ENCODE data around the gene ENKD1.

ENKD1 gene

DNA sequence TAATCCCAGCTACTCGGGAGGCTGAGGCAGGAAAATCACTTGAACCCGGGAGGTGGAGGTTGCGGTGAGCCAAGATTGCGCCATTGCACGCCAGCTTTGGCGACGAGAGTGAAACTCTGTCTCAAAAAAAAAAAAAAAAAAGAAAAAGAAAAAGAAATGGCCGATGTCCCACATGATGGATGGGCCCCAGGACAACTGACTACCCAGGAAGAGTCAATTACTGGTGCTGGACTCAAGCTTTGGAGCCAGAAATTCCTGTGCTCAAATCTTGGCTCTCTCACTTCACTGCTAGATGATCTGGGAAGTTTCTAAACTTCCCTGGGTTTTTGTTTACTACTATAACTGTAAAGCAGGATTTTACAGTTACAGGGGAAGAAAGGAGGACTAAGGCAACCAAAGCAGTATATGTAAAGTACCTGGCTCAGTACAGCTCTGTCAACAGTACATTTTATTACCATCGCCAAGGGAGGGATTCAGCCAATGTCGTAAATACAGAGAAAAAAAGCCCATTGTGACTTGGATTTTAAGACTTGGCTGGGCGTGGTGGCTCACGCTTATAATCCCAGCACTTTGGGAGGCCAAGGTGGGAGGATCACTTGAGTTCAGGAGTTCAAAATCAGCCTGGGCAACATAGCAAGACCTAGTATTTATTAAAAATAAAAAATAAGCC, 11.9 kb upstream of the ENKD1 start:
- no peak for DNase-seq

- no peak for DNase-seq
These were observed 11.2 kb upstream of the ENKD1 start for GRCh38 chr16:67677712-67678111.

- no peak for DNase-seq
These were observed 10.4 kb upstream of the ENKD1 start for GRCh38 chr16:67676939-67677338.

DNA sequence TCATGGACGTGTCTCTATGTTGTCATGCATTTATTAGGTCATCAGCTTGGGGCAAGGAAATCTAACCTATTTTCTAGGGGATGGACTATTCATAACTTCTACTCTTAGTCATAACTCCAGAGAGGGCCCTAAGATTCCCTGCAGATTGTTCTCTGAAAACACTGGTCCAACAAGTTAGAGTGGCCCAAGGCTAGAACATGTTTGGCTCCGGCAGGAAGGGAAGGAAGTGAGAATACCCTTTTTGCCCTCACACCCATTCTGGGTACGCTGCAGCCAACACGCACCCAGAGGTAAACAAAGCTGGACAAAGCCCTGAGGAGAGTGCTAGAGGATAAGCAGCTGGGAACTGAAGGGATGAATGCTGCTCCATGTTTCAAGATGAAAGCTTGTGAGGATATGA, 10.0 kb upstream of the ENKD1 start:
- no peak for DNase-seq

DNA sequence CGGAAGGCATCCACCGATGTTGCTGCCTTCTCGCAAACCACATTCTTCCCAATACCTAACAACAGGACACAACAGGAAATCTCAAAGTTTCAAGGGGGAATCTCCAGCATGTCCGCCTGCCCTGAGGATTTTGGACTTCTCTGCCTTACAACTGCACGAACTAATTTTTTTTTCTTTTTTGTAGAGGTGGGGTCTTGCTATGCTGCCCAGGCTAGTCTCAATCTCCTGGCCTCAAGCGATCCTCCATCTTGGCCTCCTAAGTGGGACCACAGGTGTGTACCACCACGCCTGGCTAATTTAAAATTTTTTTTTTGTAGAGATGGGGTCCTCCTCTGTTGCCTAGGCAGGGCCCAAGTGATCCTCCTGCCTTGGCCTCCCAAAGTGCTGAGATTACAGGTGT, 9.4 kb upstream of the ENKD1 start:
- no peak for DNase-seq

- DNase-seq, result no peak
These were observed 9.0 kb upstream of the ENKD1 start for GRCh38 chr16:67675579-67675935.

DNA sequence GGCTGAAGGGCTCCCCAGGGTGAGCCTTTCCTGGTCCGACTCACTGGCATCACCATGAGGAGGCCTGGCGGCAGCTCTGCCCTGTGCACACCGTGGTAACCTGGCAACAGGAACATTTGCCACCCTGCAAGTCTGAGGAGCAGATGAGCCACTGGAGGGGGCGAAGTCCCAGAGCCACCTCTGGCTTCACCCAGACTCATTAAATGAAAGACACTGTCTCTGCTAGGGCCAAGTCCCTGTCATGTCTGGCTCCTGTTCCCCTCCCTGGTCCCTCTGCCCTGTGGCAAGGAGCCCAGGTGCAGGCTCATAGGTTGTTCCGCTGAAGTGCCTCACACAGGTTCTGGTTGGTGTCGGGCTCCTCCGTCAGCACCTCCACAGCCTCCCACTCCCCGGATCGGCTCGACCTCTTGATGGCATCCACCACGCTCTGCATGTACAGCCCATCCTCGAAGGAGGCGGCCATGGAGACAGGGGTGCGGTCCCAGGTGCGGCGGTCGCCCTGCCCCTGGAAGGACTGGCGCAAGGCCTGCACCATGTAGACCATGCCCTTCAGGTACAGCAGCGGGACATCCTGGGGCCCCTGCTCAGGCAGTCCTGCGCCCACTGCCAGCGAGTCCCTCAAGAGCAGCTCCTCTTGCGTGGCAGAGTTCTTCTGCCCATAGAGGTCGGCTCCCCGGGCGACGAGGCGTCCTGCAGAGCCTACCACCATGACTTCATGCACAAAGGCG, 8.5 kb upstream of the ENKD1 start:
- no peak for DNase-seq

DNA sequence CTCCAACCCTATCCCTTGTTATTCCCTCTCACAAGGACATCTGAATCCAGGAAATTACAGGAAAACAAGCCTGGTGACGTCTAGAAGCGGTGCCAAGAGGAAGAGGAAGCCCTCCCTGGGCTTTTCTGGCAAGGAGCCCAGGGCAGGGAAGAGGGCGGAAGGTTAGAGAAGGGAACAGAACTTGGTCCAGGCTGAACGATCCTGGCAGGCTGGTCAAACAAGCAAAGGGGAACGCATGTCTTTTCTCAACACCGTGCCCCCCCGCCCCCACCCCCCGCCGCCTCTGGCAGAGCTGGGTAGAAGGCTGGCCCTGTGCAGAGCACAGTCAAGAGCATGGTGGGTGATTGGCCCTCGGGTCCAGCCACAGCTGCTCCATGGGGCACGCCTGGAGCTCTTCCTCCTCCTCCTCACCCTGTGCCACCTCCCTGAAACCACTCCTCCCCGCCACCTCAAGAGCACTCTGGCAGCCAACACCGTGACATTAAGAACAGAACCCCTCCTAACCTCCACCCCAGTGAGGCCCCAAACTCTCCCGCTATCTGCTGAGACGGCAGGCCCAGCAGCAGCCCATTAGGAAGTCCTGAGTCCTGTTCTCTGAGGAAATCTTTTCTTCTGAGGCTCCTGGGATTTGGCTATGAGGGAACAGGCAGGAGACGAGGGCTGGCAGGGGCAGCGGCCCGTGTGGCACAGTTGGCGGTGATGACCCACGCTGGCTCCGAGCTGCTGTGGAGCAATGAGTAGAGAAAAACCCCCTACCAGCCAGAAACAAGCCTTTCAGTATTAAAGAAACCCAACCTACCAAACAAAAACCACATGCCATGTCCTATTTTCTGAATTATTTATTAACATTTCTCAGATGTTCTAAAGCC, 7.4 kb upstream of the ENKD1 start:
- no peak for DNase-seq

GRCh38 chr16:67672739-67673662, 6.5 kb upstream of the ENKD1 start:
- DNase-seq, result peak in 1 of 2 experiments; percentile 8

DNA sequence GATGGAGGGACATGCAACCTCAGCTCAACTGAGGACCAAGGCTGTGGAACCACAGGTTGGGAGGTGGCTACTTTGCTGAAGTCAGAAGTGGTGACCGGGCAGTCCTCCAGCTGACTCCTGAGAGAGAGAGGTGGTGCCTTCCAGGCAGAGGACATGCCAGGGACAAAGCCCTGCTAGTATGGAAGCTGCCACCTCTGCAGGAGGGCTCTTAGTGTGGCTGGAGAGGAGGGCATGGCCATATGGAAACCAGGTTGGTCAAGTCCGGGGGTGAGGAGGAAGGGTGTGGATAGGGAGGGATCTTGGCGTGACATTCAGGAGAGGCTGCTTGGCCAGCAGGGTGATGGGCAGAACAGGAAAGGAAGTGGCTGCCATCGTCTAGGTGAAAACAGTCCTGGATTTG, 5.8 kb upstream of the ENKD1 start:
- no peak for DNase-seq

GRCh38 chr16:67669499-67670101, 3.0 kb upstream of the ENKD1 start:
- no peak for DNase-seq

DNA sequence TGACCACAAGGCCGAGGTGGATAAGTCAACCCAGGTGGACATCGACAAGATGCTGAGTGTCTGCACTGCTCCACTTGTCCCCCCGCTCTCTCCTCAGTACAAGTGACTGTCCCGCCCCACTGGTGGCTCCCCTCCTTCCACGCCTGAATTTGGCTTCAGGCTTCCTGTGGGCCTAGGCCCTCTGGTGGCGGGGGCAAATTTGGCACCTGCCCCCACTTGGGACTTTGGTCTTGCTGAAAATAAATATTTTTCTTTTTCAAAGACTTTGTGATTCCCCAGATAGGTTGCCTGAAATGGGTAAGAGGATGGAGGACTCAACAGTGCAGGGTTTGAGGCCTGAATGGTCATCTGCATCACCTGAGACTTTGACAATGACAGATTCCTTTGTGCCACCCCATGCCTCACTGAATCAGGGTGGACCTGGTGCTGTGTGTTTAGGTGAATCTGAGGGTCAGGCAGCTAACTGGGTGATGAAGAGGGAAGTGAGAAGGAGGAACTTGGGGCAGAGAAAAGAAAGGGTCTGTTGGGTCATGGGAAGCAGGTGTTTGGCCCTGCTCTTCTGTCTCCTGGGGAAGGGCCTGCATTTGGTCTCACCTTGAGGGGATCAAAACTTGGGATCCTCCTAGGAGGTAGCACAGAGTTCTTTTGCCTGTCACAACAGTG, 2.1 kb upstream of the ENKD1 start:
- no peak for DNase-seq

DNA sequence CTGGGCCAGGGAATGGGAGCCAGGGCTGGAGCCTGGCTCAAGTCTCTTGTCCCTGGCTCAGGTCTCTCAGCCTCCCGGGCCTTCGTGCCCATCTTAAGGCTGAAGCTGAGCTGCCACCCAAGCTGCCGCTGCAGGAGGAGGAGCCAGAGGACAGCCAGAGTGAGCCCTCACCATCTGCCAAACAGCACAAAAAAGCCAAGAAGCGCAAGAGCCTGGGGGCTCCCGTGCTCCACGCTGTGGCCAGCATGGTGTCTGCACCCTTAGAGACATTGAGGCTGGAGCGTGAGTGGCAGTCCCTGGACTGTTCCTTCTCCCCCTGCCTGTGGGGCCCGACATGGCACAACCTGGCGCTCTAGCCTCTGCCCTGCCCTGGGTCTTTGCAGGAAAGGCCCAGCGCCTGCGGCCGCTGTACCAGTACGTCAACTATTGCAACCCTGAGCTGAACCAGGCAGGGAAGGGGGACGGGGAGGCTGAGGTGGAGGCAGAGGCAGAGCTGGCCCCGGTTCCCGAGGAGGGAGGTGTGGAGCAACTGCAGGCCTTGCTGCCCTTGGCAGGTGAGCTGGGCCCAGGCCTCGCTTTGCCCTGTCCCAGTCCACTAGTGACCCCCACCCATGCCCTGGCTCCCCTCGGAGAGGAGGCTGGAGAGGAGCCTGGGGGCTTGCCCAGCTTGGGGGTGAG, 1.4 kb upstream of the ENKD1 start:
- DNase-seq, result peak; percentile 15 to 32

DNA sequence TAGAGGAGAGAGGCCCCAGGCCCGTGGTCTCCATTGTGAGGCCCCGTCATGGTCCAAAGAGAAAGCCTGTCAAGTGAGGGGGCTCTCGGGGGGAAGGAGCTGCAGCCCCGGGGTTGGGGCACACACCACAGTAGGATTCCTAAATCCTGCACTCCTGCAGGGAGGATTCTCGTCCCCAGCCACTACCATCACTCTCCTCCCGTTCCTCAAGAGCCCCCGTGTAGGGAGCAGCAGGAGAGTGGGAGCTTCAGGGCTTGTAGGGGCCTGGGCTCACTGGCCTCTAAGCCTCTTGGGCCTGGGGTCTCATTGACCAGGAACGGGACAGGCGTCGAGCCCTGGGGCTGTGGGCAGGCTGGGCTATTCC, 885 bp upstream of the ENKD1 start:
- no peak for DNase-seq

DNA sequence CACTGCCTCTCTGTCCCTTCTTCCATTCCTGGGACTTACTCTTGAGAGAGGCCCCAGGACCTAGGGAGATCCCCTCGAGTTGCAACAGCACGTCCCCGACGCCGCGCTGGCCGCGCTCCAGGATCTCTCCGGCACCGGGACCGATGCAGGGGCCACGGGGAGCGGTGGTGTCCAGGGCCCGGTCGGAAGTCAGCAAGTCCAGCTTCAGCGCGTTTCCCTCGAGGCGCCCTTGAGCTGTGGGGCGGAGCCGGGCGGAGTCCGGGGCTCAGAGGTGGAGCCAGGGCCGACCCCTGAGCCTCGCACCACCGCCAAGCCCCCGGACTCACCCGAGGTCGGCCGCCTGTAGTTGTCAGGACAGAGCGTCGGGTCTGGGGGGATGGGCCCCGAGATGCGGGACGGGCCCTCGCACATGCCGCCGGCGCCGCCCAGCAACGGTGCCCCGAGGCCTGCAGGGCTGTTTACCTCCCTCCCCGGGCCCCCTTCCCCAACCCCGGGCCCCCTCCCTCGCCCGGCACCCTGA, 458 bp downstream of the ENKD1 start:
- no peak for DNase-seq

DNA sequence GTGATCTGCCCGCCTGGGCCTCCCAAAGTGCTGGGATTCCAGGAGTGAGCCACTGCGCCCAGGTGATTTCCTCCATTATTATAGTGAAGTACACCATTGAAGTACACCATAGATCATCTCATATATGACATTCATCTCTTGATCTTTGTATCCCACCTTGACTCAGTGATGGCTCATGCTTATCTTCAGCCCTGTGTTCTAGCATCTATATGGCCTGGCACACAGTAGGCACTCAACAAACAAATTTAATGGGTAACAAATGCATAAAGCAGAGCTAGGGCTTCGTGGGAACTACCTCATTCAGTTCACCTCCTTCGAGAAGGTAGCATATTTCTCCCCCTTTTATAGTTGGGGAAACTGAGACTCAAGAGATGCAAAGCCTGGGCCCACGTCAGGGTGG, 952 bp downstream of the ENKD1 start:
- DNase-seq, result no peak

GRCh38 chr16:67664871-67665270, 1.7 kb downstream of the ENKD1 start:
- DNase-seq, result no peak

GRCh38 chr16:67664258-67664657, 2.3 kb downstream of the ENKD1 start:
- DNase-seq, result no peak

DNA sequence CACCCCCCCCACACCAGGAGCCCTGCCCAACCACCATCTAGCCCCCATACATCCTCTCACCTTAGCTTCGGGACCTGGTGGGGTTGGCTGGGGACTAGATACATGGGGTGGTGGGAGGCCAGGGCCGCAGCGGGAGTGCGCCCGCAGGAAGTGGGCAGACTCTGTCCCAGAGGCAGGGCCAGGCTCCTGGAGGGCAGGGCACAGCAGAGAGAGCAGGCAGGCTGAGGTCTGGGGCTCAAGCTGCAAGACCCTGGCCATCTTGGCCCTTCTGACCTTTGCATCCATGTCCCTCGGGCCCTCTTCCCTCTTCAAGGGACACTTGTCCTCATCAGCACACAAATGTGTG, 2.7 kb downstream of the ENKD1 start:
- no peak for DNase-seq

DNA sequence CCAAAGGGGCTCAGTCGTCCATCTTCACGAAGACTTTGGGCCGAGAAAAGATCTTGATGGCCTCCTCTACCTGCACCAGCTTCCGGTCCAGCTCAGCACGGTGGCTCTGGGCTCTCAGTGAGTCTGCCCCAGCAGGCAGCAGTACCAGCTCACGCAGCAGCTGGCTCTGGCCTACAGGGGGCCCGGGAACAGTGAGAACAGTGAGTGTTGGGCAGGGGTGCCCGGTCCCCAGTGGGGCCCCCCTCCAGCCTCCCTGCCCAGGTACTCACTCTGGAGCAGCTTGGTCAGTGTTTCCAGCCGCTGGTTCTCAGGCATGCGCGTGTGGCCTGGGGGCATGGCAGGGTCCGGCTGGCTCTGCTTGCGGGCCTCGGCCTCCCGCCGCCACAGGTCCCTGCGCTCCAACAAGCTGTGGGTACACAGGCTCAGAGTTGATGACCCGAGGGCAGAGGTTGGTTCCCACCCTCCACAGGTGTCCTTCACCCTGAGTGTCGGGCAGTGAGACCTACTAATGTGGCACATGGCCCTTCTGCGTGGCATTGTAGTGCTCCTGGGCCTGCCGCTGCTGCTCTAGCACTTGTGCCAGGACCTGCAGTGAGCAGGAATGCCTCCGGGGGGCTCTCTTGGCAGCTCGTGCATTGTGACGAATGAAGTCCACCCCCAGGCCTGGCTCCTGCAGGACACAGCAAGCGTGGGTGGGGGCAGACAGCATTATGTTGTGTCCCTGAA, 3.2 kb downstream of the ENKD1 start:
- no peak for DNase-seq

DNA sequence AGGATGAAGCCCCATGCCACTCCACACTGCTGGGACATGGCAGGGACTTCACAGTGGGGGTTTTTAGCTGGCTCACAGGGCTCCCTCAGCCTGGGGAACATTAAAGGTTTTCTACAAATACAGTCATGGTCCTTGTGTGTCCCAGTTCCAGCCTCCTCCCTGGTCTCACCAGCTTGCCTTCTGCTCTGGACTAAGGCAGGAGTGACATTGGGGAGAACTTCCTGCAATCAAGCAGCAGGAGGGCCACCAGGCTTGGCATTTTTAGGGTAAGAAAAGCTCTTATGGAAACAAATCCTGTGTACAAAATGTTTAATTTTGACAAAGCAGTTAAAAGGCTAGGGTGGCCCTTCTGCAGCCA, 3.9 kb downstream of the ENKD1 start:
- DNase-seq, result no peak
